ENCODE measurements around the gene COL4A2. TPM values are rescaled to one million over a fixed set of nuclear protein-coding genes. Genes with fewer than 3 reads are reported as not detected.
A peak's percentile ranks its signal among the peaks of the same experiment; 100 is the strongest.
"Not testable (repeated sequence)": the region's sequence is repeated elsewhere in the genome, so short reads cannot be mapped to it uniquely, and the experiment has no call there.

Gene COL4A2
- total and polyA plus RNA-seq, 3 experiments from 2014 or later = not detected

GRCh38 chr13:110449219-110450015 is 142.3 kb downstream of the COL4A2 start:
- Mint-ChIP-seq H3K9me3 (no peaks in the 10 kb centered on the region), H3K4me3 (no peak overlapping the region), H3K27ac (no peak overlapping the region), H3K27me3 (peaks cover 20 to 46% of the 10 kb centered on the region in 2 donors), H3K4me1 (no peaks in the 10 kb centered on the region), H3K36me3 (no peaks in the 10 kb centered on the region)
- H3K4me1 ChIP-seq (ENCODE audit: insufficient read depth, low read length) = no peaks in the 10 kb centered on the region
- no peaks in the 10 kb centered on the region for H3K9me3 ChIP-seq (ENCODE audit: low read length)
- no peak overlapping the region for H3K27ac ChIP-seq (ENCODE audit: low read depth, low read length)
- no peak overlapping the region for H3K4me3 ChIP-seq (ENCODE audit: low read length)
- POLR2A ChIA-PET = no interaction called here
- H3K36me3 ChIP-seq (ENCODE audit: insufficient read depth, low read length) = no peaks in the 10 kb centered on the region
- CTCF ChIA-PET = no interaction called here
- no peaks in the 10 kb centered on the region for H3K27me3 ChIP-seq (ENCODE audit: insufficient read depth, low read length, poor library complexity, severe bottlenecking)
- no peak for DNase-seq

GRCh38 chr13:110450016-110450900 is 143.2 kb downstream of the COL4A2 start:
- Mint-ChIP-seq H3K27ac (no peak overlapping the region), H3K9me3 (no peaks in the 10 kb centered on the region), H3K4me1 (no peaks in the 10 kb centered on the region), H3K36me3 (peaks cover 0 to 1% (median 0%) of the 10 kb centered on the region in 3 donors), H3K27me3 (peaks cover 16 to 39% of the 10 kb centered on the region in 2 donors), H3K4me3 (no peak overlapping the region)
- no peaks in the 10 kb centered on the region for H3K27me3 ChIP-seq (ENCODE audit: insufficient read depth, low read length, poor library complexity, severe bottlenecking)
- DNase-seq = no peak
- no peak overlapping the region for H3K4me3 ChIP-seq (ENCODE audit: low read length)
- no peak overlapping the region for H3K27ac ChIP-seq (ENCODE audit: low read depth, low read length)
- CTCF ChIA-PET = no interaction called here
- no peaks in the 10 kb centered on the region for H3K9me3 ChIP-seq (ENCODE audit: low read length)
- no peaks in the 10 kb centered on the region for H3K4me1 ChIP-seq (ENCODE audit: insufficient read depth, low read length)
- POLR2A ChIA-PET = no interaction called here
- H3K36me3 ChIP-seq (ENCODE audit: insufficient read depth, low read length) = no peaks in the 10 kb centered on the region

GRCh38 chr13:110450941-110451730 is 144.1 kb downstream of the COL4A2 start:
- Histone ChIP-seq H3K27me3 (ENCODE audit: insufficient read depth, low read length, poor library complexity, severe bottlenecking) (no peaks in the 10 kb centered on the region), H3K4me3 (ENCODE audit: low read length) (no peak overlapping the region), H3K4me1 (ENCODE audit: insufficient read depth, low read length) (no peaks in the 10 kb centered on the region), H3K9me3 (ENCODE audit: low read length) (no peaks in the 10 kb centered on the region), H3K36me3 (ENCODE audit: insufficient read depth, low read length) (no peaks in the 10 kb centered on the region), H3K27ac (ENCODE audit: low read depth, low read length) (no peak overlapping the region)
- peaks cover 3 to 4% (median 4%) of the 10 kb centered on the region in 3 donors for H3K4me1 Mint-ChIP-seq
- ChIA-PET POLR2A (no interaction called here), CTCF (no interaction called here)
- H3K27me3 Mint-ChIP-seq = peaks cover 10 to 38% of the 10 kb centered on the region in 2 donors
- no peak for DNase-seq
- peak overlapping the region in 1 of 8 donors; percentile 50 for H3K27ac Mint-ChIP-seq
- peaks cover 0 to 1% (median 0%) of the 10 kb centered on the region in 3 donors for H3K36me3 Mint-ChIP-seq
- no peaks in the 10 kb centered on the region for H3K9me3 Mint-ChIP-seq
- no peak overlapping the region for H3K4me3 Mint-ChIP-seq

GRCh38 chr13:110453091-110453490 is 146.0 kb downstream of the COL4A2 start:
- H3K4me3 Mint-ChIP-seq; DNase-seq; H3K36me3 ChIP-seq (ENCODE audit: insufficient read depth, low read length); POLR2A ChIA-PET; H3K9me3 ChIP-seq (ENCODE audit: low read length); H3K27me3 ChIP-seq (ENCODE audit: insufficient read depth, low read length, poor library complexity, severe bottlenecking); CTCF ChIA-PET; H3K27ac Mint-ChIP-seq; H3K9me3 Mint-ChIP-seq; H3K4me3 ChIP-seq (ENCODE audit: low read length); H3K36me3 Mint-ChIP-seq; H3K27ac ChIP-seq (ENCODE audit: low read depth, low read length); H3K4me1 Mint-ChIP-seq; H3K4me1 ChIP-seq (ENCODE audit: insufficient read depth, low read length): not testable (repeated sequence)
- peaks cover 8 to 36% of the 10 kb centered on the region in 2 donors for H3K27me3 Mint-ChIP-seq

- Histone ChIP-seq H3K4me1 (ENCODE audit: insufficient read depth, low read length) (no peaks in the 10 kb centered on the region), H3K4me3 (ENCODE audit: low read length) (no peak overlapping the region), H3K27ac (ENCODE audit: low read depth, low read length) (no peak overlapping the region), H3K36me3 (ENCODE audit: insufficient read depth, low read length) (no peaks in the 10 kb centered on the region), H3K9me3 (ENCODE audit: low read length) (no peaks in the 10 kb centered on the region), H3K27me3 (ENCODE audit: insufficient read depth, low read length, poor library complexity, severe bottlenecking) (no peaks in the 10 kb centered on the region)
- ChIA-PET POLR2A (no interaction called here), CTCF (no interaction called here)
- no peak for DNase-seq
- H3K27me3 Mint-ChIP-seq = peaks cover 7 to 37% of the 10 kb centered on the region in 2 donors
- H3K9me3 Mint-ChIP-seq = no peaks in the 10 kb centered on the region
- H3K4me3 Mint-ChIP-seq = no peak overlapping the region
- no peak overlapping the region for H3K27ac Mint-ChIP-seq
- peaks cover 4 to 5% (median 5%) of the 10 kb centered on the region in 3 donors for H3K4me1 Mint-ChIP-seq
- H3K36me3 Mint-ChIP-seq = peaks cover 0 to 1% (median 0%) of the 10 kb centered on the region in 3 donors
Observed at GRCh38 chr13:110453797-110454196, 146.7 kb downstream of the COL4A2 start.

GRCh38 chr13:110454227-110454859 is 147.3 kb downstream of the COL4A2 start:
- no peaks in the 10 kb centered on the region for H3K4me1 ChIP-seq (ENCODE audit: insufficient read depth, low read length)
- Mint-ChIP-seq H3K9me3 (no peaks in the 10 kb centered on the region), H3K4me1 (peaks cover 4 to 5% (median 5%) of the 10 kb centered on the region in 3 donors), H3K4me3 (no peak overlapping the region), H3K27me3 (peaks cover 7 to 34% of the 10 kb centered on the region in 2 donors), H3K36me3 (peaks cover 0 to 1% (median 0%) of the 10 kb centered on the region in 3 donors), H3K27ac (no peak overlapping the region)
- no peak overlapping the region for H3K27ac ChIP-seq (ENCODE audit: low read depth, low read length)
- ChIA-PET POLR2A (no interaction called here), CTCF (no interaction called here)
- H3K9me3 ChIP-seq (ENCODE audit: low read length) = no peaks in the 10 kb centered on the region
- no peak overlapping the region for H3K4me3 ChIP-seq (ENCODE audit: low read length)
- no peaks in the 10 kb centered on the region for H3K36me3 ChIP-seq (ENCODE audit: insufficient read depth, low read length)
- H3K27me3 ChIP-seq (ENCODE audit: insufficient read depth, low read length, poor library complexity, severe bottlenecking) = no peaks in the 10 kb centered on the region
- no peak for DNase-seq

GRCh38 chr13:110454956-110455355 is 147.9 kb downstream of the COL4A2 start:
- no peaks in the 10 kb centered on the region for H3K9me3 ChIP-seq (ENCODE audit: low read length)
- H3K36me3 Mint-ChIP-seq = peaks cover 0 to 1% (median 0%) of the 10 kb centered on the region in 3 donors
- no peaks in the 10 kb centered on the region for H3K36me3 ChIP-seq (ENCODE audit: insufficient read depth, low read length)
- ChIA-PET CTCF (interaction anchor here (0.8 to 1.2 kb wide), 3 partner anchors 32 to 364 kb away, joined by 3 to 6 read pairs (median 3); no protein-coding TSS in a partner anchor), POLR2A (no interaction called here)
- H3K9me3 Mint-ChIP-seq = no peaks in the 10 kb centered on the region
- H3K4me3 ChIP-seq (ENCODE audit: low read length) = no peak overlapping the region
- H3K4me3 Mint-ChIP-seq = no peak overlapping the region
- H3K27me3 ChIP-seq (ENCODE audit: insufficient read depth, low read length, poor library complexity, severe bottlenecking) = no peaks in the 10 kb centered on the region
- no peaks in the 10 kb centered on the region for H3K4me1 ChIP-seq (ENCODE audit: insufficient read depth, low read length)
- peaks cover 4 to 5% (median 5%) of the 10 kb centered on the region in 3 donors for H3K4me1 Mint-ChIP-seq
- no peak overlapping the region for H3K27ac ChIP-seq (ENCODE audit: low read depth, low read length)
- no peak for DNase-seq
- H3K27me3 Mint-ChIP-seq = peaks cover 6 to 34% of the 10 kb centered on the region in 2 donors
- peak overlapping the region in 1 of 8 donors; percentile 65 for H3K27ac Mint-ChIP-seq
